ENCODE results near the gene RELL1.

GRCh38 chr4:37687681-37688080 is 1.5 kb upstream of the RELL1 start:
- TF ChIP-seq CTCF (IDR thresholded peaks at IDR 0.05) (no peak), EZH2 (IDR thresholded peaks at IDR 0.05; ENCODE audit: borderline replicate concordance, insufficient read depth, low read depth, low read length, poor library complexity, severe bottlenecking) (no peak)

Measured in B cell (primary cell).